Measurements from ENCODE around the gene MYH8. TPM values are rescaled to one million over a fixed set of nuclear protein-coding genes. Genes with fewer than 3 reads are reported as not detected.

The MYH8 gene
- total and polyA plus RNA-seq, 10 of the 15 experiments (the other 5 are each of a cell fraction or from before 2014, with no cell fraction given), result 0.01 to 0.03 TPM; not detected in 8

GRCh38 chr17:10457952-10458351, 36.2 kb upstream of the MYH8 start:
- in situ Hi-C loops (cut with MboI), result no loop called here
- WGBS (ENCODE audit: insufficient coverage, insufficient replicate concordance, low lambda C conversion rate, missing lambda C conversion rate), result 0% methylated on average over 1 of the region's 1 CpG

More at GRCh38 chr17:10457952-10458351, 36.2 kb upstream of the MYH8 start:
- BruUV-seq (replicated peaks), result no TSS peak
- no peak overlapping the region for H3K27ac ChIP-seq (ENCODE audit: control insufficient read depth, insufficient read depth)
- DNase-seq (ENCODE audit: low read depth, low spot score), result no peak
- no peaks in the 10 kb centered on the region for H3K9me3 ChIP-seq (replicated peaks; ENCODE audit: control insufficient read depth, insufficient read depth, low read length)
- H4K20me1 ChIP-seq (ENCODE audit: control insufficient read depth, insufficient read depth), result no peaks in the 10 kb centered on the region
- intact Hi-C loops (cut with micrococcal nuclease; ENCODE audit: unreplicated experiment), result no loop called here
- H3K4me2 ChIP-seq (ENCODE audit: control insufficient read depth, insufficient read depth), result no peak overlapping the region
- H3K4me3 ChIP-seq, result no peak overlapping the region
- SMC1A ChIA-PET (ENCODE audit: uncharacterized antibody, unreplicated experiment), result no interaction called here
- no peaks in the 10 kb centered on the region for H3K4me1 ChIP-seq (ENCODE audit: control insufficient read depth, insufficient read depth, low read length)
- no peaks in the 10 kb centered on the region for H3K36me3 ChIP-seq (ENCODE audit: control insufficient read depth in 2 of 2, insufficient read depth in 2 of 2, low read length in 1 of 2)
- no peaks in the 10 kb centered on the region; a peak in 1 of 4 replicates for H3K27me3 ChIP-seq (replicated peaks in 1 of 2; ENCODE audit: control insufficient read depth in 2 of 2, insufficient read depth in 2 of 2, low read length in 1 of 2)
- H3K9ac ChIP-seq (ENCODE audit: control insufficient read depth, insufficient read depth, low read length), result no peak overlapping the region
- H2AFZ ChIP-seq (ENCODE audit: control insufficient read depth, low read depth, low read length), result no peak overlapping the region
- FAIRE-seq, result no peak
- POLR2A ChIA-PET, result no interaction called here
- no peak for TF ChIP-seq CHD4 (IDR thresholded peaks at IDR 0.05)
- TF ChIP-seq NFIC (IDR thresholded peaks at IDR 0.05; ENCODE audit: low read depth, low read length), result no peak
- TF ChIP-seq, protein P1, sequence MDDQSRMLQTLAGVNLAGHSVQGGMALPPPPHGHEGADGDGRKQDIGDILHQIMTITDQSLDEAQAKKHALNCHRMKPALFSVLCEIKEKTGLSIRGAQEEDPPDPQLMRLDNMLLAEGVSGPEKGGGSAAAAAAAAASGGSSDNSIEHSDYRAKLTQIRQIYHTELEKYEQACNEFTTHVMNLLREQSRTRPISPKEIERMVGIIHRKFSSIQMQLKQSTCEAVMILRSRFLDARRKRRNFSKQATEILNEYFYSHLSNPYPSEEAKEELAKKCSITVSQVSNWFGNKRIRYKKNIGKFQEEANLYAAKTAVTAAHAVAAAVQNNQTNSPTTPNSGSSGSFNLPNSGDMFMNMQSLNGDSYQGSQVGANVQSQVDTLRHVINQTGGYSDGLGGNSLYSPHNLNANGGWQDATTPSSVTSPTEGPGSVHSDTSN (IDR thresholded peaks at IDR 0.05; ENCODE audit: insufficient replicate concordance, low read depth, low read length), result no peak
- TF ChIP-seq ATF7 (IDR thresholded peaks at IDR 0.05; ENCODE audit: low read depth), result no peak
- TF ChIP-seq E2F8 (IDR thresholded peaks at IDR 0.05; ENCODE audit: low read depth, partially characterized antibody), result no peak
- TF ChIP-seq HDAC6 (IDR thresholded peaks at IDR 0.05; ENCODE audit: unreplicated experiment), result no peak
- TF ChIP-seq FOXK2 (IDR thresholded peaks at IDR 0.05), result no peak
- no peak for TF ChIP-seq NFYA (IDR thresholded peaks at IDR 0.05; ENCODE audit: borderline replicate concordance, low read depth, low read length)
- no peak for TF ChIP-seq SPI1 (IDR thresholded peaks at IDR 0.05; ENCODE audit: borderline replicate concordance, insufficient read depth, low read depth, low read length)
- TF ChIP-seq SUZ12 (IDR thresholded peaks at IDR 0.05; ENCODE audit: unreplicated experiment), result no peak
- H3K79me2 ChIP-seq (ENCODE audit: control insufficient read depth, insufficient read depth, low read length), result no peaks in the 10 kb centered on the region
- CTCF ChIA-PET, result no interaction called here
- ATAC-seq, result no peak
- RAD21 ChIA-PET (ENCODE audit: unreplicated experiment), result no interaction called here
